Loucy (cell line): ENCODE data around the gene ZNRD2.
A peak's percentile ranks its signal among the peaks of the same experiment; 100 is the strongest.

Source experiments
- H2AFZ ChIP-seq: fragments of 200-600 bp; sonication (generic); 2 replicates; pipeline ENCODE4 v1.6.0; 2016; ENCODE audit warnings: antibody characterized with exemption, mild to moderate bottlenecking, low read length, moderate library complexity
- H3F3A ChIP-seq: fragments of 200-600 bp; 2 replicates; pipeline ENCODE4 v1.6.0; 2016; ENCODE audit warnings: antibody characterized with exemption, low read depth, mild to moderate bottlenecking
- H3K27me3 ChIP-seq: fragments of 200-600 bp; sonication (generic); 2 replicates; pipeline ENCODE4 v1.6.1; 2014; ENCODE audit warnings: low read length, mild to moderate bottlenecking; ENCODE audit not compliant: insufficient read depth, poor library complexity, severe bottlenecking
- H3K36me3 ChIP-seq: fragments of 200-600 bp; sonication (generic); 2 replicates; pipeline ENCODE4 v1.6.1; 2016; ENCODE audit warnings: low read length; ENCODE audit not compliant: insufficient read depth
- H3K4me1 ChIP-seq: fragments of 200-600 bp; sonication (generic); 2 replicates; pipeline ENCODE4 v1.5.1; 2014; ENCODE audit warnings: low read length, mild to moderate bottlenecking; ENCODE audit not compliant: insufficient read depth, poor library complexity, severe bottlenecking
- H3K4me2 ChIP-seq: fragments of 200-600 bp; sonication (generic); 2 replicates; pipeline ENCODE4 v1.6.0; 2014; ENCODE audit warnings: antibody characterized with exemption, low read length, low read depth, mild to moderate bottlenecking; ENCODE audit not compliant: poor library complexity, severe bottlenecking
- H3K4me3 ChIP-seq: fragments of 200-600 bp; sonication (generic); 2 replicates; pipeline ENCODE4 v1.5.1; 2014; ENCODE audit warnings: low read length, mild to moderate bottlenecking, mixed read lengths; ENCODE audit not compliant: poor library complexity, severe bottlenecking
- H3K79me2 ChIP-seq: fragments of 200-600 bp; sonication (generic); 2 replicates; pipeline ENCODE4 v1.6.1; 2014; ENCODE audit warnings: low read length; ENCODE audit not compliant: insufficient read depth
- H3K9ac ChIP-seq: fragments of 200-600 bp; sonication (generic); 2 replicates; pipeline ENCODE4 v1.6.0; 2014; ENCODE audit warnings: mild to moderate bottlenecking, low read depth, low read length, moderate library complexity; ENCODE audit not compliant: poor library complexity, severe bottlenecking
- H3K9me2 ChIP-seq: fragments of 200-600 bp; sonication (generic); replicated peaks from 2 replicates; pipeline ENCODE4 v1.6.1; 2016; ENCODE audit warnings: low read depth, low read length, mixed read lengths
- H3K9me3 ChIP-seq: fragments of 200-600 bp; sonication (generic); 2 replicates; pipeline ENCODE4 v1.6.1; 2014; ENCODE audit warnings: mild to moderate bottlenecking, antibody characterized with exemption, low read length, low read depth; ENCODE audit not compliant: insufficient read depth
- H4K20me1 ChIP-seq: fragments of 200-600 bp; sonication (generic); 2 replicates; pipeline ENCODE4 v1.6.0; 2014; ENCODE audit warnings: antibody characterized with exemption, low read length, mild to moderate bottlenecking; ENCODE audit not compliant: insufficient read depth, poor library complexity, severe bottlenecking
- CTCF ChIP-seq: fragments of 200-600 bp; sonication (generic); conservative IDR thresholded peaks from 2 replicates; pipeline ENCODE4 v1.5.1; 2014; ENCODE audit warnings: mild to moderate bottlenecking, antibody characterized with exemption, low read length
- EZH2phosphoT487 ChIP-seq: fragments of 200-600 bp; IDR thresholded peaks from 2 replicates; pipeline ENCODE4 v1.6.1; 2018; ENCODE audit warnings: antibody characterized with exemption, mild to moderate bottlenecking, moderate library complexity, borderline replicate concordance

The ZNRD2 gene

GRCh38 chr11:65571940-65572339 lies 1.7 kb downstream of the ZNRD2 start:
- TF ChIP-seq CTCF = peak; percentile 55
- TF ChIP-seq EZH2phosphoT487 = no peak
- Histone ChIP-seq H3K4me2 (peak overlapping the region; percentile 94), H3K9ac (peak overlapping the region; percentile 87), H3K79me2 (peaks cover 69% of the 10 kb centered on the region), H3K4me1 (peaks cover 51% of the 10 kb centered on the region), H2AFZ (no peak overlapping the region), H3K9me2 (no peaks in the 10 kb centered on the region), H4K20me1 (peaks cover 30% of the 10 kb centered on the region), H3K36me3 (no peaks in the 10 kb centered on the region), H3K27me3 (no peaks in the 10 kb centered on the region), H3K4me3 (peak overlapping the region; percentile 90), H3F3A (peaks cover 16% of the 10 kb centered on the region), H3K9me3 (no peaks in the 10 kb centered on the region)

GRCh38 chr11:65572356-65573051 lies 2.2 kb downstream of the ZNRD2 start, which contains the start of gene FAM89B:
FAM89B (plus strand) TSS chr11:65572538; CDS start chr11:65572670, 132 bp downstream.
- Histone ChIP-seq H3K36me3 (no peaks in the 10 kb centered on the region), H3K79me2 (peaks cover 69% of the 10 kb centered on the region), H3K4me2 (peak within 1 kb of the TSS; percentile 94), H3F3A (peaks cover 16% of the 10 kb centered on the region), H3K9me2 (no peaks in the 10 kb centered on the region), H3K4me1 (peaks cover 56% of the 10 kb centered on the region), H3K9me3 (no peaks in the 10 kb centered on the region), H3K4me3 (peak within 1 kb of the TSS; percentile 90), H4K20me1 (peaks cover 30% of the 10 kb centered on the region), H3K9ac (peak within 1 kb of the TSS; percentile 87), H2AFZ (no peak within 1 kb of the TSS), H3K27me3 (no peaks in the 10 kb centered on the region)
- TF ChIP-seq CTCF (no peak), EZH2phosphoT487 (no peak)

GRCh38 chr11:65573391-65574079 lies 3.3 kb downstream of the ZNRD2 start:
- H3K36me3 ChIP-seq = no peaks in the 10 kb centered on the region
- peaks cover 64% of the 10 kb centered on the region for H3K4me1 ChIP-seq
- H3K79me2 ChIP-seq = peaks cover 59% of the 10 kb centered on the region
- TF ChIP-seq EZH2phosphoT487 (no peak), CTCF (no peak)
- no peaks in the 10 kb centered on the region for H3K27me3 ChIP-seq
- H3K4me3 ChIP-seq = peak overlapping the region; percentile 90
- no peaks in the 10 kb centered on the region for H3K9me2 ChIP-seq
- H4K20me1 ChIP-seq = peaks cover 30% of the 10 kb centered on the region
- no peaks in the 10 kb centered on the region for H3K9me3 ChIP-seq
- H3K9ac ChIP-seq = peak overlapping the region; percentile 73
- H2AFZ ChIP-seq = no peak overlapping the region
- peak overlapping the region; percentile 90 for H3K4me2 ChIP-seq
- H3F3A ChIP-seq = peaks cover 16% of the 10 kb centered on the region
